HG03558 (cell line): ENCODE measurements around the gene ADNP.
A peak's percentile ranks its signal among the peaks of the same experiment; 100 is the strongest.

Experiments used
- ATAC-seq: cut with Tn5 transposase; IDR thresholded peaks from one replicate; pipeline ENCODE4 v1.9.1; 2021; ENCODE audit warnings: moderate number of reproducible peaks; ENCODE audit not compliant: unreplicated experiment; ENCODE audit errors: extremely low read depth

Gene ADNP

DNA sequence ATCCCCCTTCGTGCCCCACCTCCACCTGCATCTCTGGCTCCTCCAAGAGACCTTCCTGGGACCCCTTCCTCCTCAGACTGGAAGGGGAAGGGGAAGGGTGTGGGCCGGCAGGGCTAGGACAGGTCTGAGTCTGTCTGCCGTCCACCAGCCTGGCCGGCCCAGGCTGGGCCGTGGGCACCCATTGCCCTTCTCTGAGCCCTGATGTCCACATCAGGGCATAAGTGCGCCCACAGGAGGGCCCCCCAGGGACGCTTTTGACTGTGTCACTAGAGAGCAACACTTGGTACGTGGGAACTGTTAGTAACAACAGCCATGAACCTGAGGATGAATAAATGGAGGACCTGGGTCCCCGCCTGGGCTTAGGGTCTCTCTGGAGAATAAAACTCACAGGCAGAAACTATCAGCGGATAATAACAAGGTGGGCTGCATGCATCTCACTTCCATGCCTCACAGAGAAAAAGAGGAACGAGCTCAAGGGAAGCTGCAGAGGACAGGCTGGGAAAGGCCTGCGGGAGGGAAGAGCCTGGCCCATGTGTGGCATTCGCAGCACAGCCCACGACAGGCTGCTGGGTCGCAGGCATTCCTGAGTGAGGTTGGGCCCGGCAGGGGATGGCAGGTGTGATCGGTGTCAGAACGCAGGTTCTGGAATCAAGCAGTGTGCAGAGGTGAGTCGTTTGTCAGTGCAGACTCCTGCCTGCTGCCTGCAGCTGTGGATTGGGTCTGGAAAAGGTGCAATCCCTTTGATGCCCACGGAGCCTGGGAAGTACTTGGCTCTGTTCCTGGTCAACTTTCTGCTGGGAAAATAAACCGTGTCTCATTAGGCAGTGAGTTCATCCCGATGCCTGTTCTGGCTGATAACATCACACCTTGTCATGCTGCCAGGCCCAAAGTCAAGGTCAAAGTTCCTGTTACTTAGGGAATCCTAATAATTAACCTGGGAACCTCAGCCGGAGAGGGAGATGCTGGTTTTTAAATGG, 75.5 kb downstream of the ADNP start:
- ATAC-seq = no peak

DNA sequence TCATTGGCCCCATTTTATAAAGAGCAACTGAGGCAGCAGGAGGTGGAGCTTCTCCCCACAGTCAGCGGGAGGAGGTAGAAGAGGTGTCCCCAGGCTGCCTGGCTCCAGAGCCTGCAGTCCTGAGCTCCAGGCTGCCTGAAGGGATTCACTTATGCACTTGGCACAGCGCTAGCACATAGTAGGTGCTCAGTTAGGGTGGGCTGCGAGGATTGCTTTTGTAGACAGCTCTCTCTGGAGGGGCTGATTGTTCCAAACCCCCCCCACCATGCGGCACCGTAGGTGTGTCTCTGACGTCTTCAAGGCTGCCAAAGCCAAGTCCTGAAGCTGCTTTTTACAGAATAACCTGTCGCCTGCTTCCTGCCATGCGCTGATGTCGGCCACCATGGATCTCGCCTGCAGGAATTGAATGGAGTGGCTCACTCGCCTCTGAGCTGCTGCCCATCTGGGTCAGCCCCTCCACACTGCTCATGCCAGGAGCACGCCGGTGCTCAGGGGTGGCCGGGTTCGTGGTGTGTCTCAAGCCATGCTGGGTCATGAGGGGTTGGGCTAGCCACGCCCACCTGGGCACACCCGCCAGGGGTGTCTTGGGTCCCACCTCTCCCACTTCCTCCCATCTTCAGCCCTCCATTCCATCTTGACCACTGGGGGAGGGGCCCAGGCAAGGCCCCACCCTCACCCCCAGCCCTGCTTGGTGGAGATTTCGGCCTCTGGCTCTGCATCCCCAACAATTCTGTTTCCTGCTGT, 76.6 kb downstream of the ADNP start:
- no peak for ATAC-seq

DNA sequence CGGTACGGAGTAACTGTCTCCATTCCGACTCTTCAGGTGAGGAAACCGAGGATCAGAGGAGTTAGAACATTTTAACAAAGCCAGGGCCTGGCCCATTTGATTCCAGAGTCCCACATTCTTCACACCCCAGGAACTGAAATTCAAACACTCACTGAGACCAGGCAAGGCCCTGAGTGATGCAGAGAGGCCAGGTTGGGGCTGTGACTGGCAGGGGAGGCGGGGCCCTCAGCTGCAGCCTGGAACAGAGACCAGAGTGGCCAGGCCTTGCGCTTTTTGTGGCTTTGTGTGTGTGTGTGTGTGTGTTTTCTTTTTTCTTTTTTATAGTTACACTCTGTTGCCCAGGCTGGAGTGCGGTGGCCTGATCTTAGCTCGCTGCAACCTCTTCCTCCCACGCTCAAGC, 79.2 kb downstream of the ADNP start:
- no peak for ATAC-seq

DNA sequence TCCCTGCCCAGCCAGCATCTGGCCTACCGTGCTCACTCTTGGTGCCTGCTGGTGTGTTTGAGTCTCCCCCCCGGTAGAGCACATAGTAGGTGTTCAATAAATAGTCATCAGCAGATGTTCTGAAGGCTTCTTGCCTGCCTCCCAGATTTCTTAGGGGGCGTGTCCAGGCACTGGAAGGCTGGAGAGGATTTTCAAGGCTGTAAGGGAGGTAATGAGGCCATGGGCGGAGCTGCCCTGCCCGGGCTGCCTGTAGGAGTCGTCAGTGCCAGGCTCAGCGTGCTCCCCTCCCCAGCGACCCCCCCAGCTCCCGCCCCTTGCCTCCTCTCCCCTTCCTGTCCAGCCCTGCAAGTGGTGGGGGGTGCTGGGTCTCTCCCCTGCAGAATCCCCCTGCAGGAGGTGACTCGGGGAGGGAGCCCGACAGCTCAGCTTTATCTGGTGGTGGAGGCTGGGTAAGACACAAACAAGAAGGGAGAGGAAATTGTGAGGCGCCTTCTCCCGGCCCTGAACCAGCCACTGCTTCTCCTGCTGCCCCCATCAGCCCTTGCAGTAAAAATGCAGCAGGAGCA, 80.4 kb downstream of the ADNP start:
- no peak for ATAC-seq

DNA sequence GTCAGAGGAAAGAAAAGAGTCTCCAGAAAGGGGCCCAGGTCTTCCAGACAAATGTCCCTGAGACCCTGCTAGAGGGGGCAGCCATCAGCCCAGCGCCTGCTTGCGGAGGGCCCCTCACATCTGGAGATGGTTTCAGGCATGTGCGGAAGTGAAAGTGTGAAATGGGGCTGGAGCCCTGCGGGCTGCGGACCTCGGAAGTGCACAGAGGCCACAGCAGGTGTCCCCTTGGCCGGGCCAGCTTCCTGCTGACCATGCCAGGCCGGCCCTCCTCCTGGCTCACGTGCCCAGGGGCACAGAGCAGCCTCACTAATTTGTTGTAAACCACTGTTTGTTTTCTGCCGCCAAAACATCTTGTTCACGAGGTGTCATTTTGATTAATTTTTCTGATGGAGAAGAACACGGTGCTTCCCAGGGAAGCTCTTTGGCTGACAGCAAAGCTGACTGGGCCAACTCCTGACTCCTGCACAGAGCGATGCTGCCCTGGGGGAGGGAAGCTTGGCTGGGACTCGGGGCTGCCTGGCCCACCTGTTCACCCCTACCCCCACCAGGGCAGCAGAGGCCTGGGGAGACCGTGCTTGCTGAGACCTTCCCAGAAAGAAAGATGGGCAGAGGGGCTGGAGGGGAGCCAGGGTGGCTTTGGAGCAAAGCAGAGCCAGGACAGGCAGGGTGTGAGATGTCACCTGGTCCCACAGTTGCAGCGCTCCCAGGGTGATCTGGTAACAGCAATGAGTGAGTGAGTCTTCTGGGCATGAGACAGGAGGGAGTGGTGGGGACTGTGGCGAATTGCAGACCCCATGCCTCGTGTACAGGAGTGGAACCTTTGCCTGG, 82.2 kb downstream of the ADNP start:
- ATAC-seq = no peak

DNA sequence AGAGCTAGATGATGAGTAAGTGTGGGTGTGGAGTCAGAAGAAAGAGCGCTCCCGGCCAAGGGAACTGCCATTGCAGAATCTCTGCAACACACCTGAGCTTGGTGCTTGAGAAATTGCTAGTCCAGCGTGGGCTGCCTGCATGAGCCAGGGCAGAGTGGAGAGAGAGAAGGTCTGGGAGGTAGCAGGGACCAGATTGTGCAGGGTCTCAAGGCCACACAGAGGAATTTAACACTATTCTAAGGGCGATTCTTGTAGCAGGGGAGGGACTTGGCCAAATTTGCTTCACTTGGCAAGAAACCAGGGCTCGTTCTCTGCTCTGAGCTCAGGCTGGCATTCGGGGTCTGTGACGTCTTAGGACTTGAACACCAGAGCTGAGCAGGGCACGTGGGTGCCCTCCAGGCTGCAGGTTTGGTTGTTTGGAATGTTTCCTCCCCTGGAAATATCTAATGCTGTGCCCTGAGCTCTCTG, 82.9 kb downstream of the ADNP start:
- no peak for ATAC-seq

DNA sequence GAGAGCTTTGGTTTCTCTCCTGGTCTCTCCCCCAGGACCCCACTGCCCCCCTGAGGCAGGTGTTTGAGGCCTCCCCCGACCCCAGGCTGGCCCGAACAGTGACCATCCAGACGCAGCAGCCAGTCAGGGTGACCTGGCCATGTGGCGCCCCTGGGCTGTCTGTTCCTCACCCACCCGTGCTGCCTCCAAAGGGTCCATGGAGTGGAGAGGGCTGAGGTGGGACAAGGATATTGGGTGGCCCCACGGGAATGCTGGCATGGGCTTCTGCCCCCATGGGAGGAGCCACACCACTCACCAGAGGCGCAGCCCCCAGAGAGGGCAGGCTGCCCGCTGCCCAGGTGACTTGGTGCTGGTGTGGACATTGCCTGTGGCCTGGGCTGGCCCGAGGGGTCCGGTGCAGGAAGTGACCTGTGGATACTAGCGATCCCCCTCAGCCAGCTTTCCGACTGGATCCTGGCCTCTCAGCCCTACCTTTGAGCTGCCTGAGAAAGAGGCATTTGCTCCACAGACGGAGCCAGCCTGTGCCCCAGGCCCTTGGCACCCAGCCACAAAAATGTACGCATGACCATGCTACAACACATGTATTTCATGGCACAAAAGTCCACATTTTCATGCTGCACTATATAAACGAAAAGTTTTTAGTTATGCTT, 85.5 kb downstream of the ADNP start:
- ATAC-seq = no peak

DNA sequence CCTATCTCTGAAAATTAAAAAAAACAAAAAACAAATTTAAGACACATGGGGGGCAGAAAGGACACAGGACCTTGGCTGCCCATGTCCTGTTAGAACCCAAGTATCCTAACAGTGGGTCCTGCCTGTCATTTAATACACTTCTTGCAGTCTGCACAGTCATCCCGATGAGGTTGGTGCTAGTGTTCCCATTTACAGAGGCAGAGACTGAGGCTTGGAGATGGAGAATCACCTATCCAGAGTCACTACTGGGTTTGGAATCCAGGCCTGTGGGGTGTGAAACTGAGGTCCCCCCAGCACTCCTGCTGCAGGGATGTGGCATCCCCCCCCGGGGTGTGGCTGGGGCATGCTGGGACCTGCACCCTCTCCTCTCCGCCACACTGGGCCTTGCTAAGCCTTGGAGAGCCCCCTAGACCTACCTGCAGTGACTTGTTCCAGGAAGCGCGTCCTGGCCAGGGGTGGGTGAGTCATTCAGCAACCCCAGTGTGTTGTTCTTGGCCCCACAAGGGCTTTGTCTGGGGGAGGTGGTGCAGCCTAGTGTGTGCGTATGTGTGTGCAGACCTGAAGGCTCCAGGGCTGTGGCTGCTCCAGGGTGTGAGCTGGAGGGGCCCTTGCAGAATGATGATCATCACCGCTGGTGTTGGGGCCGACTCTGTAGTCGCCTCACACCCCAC, 86.7 kb downstream of the ADNP start:
- ATAC-seq = peak; percentile 91

DNA sequence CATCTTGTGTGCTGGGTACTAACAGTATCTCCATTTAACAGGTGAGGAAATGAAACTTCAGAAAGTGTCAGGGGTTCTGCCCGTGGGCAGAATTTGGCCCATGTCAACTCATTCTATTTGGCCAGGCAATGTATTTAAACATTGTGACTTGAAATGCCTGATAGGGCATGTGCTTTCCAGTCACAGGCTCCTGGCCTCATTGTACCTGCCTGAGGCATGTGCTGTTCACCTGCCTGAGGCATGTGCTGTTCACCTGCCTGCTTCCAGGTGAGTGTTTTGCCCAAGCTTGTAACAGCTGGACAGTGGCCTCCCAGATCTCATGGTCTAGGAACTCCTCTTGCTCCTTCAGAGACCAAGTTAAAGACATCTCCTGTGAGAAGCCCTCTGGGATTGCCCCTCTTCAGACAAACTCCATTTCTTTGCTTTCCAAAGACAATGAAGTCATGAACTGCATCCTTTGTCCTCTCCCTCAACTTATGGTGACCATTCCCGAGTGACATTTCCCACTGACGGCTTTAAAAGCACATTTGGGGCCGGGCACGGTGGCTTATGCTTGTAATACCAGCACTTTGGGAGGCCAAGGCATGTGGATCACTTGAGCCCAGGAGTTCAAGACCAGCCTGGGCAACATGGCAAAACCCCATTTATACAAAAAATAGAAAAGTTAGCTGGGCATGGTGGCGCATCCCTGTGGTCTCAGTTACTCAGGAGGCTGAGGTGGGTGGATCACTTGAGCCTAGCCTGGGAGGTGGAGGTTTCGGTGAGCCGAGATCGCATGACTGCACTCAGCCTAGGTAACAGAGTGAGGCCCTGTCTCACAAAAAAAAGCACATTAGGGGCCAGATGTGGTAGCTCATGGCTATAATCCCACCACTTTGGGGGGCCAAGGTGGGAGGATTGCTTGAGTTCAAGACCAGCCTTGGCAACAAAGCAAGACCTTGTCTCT, 87.6 kb downstream of the ADNP start:
- ATAC-seq = no peak

DNA sequence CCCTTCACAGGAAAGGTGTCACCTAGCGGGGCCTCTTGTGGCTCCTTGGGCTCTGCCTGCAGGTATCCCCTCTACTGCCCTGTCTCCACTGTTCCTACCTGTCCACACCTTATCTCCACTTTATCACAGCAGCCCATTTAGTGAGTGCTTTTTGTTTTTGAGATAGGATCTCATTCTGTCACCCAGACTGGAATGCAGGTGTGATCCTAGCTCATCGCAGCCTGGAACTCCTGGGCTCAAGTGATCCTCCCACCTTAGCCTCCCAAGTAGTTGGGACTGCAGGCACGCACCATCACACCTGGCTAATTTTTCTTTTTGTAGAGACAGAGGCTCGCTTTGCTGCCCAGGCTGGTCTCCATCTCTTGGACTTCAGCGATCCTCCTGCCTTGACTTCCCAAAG, 88.4 kb downstream of the ADNP start:
- no peak for ATAC-seq
